B cell (primary cell): ENCODE data around the gene ACOX3. TPM values are rescaled to one million over a fixed set of nuclear protein-coding genes. Genes with fewer than 3 reads are reported as not detected.

ENCODE experiments used
- ATAC-seq: fragments of 200-7000 bp; cut with Tn5 transposase; one replicate; pipeline ENCODE4 v1.10.0; 2021; ENCODE audit warnings: low read depth, mild to moderate bottlenecking, moderate number of reproducible peaks, moderate library complexity
- CTCF ChIA-PET: fragments of 350-600 bp; sonication (Branson Sonifier 250); formaldehyde crosslinking; loops from one replicate; lab custom pipeline; 2021; ENCODE audit warnings: antibody characterized with exemption, inconsistent platforms; lab: Charles Lee
- POLR2A ChIA-PET: fragments of 350-600 bp; sonication (Branson Sonifier 250); formaldehyde crosslinking; loops from one replicate; lab custom pipeline; 2021; ENCODE audit warnings: antibody characterized with exemption; lab: Charles Lee
- DNase-seq: peaks from one replicate; pipeline ENCODE4 v3.0.0; 2013
- H2AFZ ChIP-seq: 2 replicates; pipeline ENCODE4 v1.6.1; 2012; ENCODE audit warnings: mild to moderate bottlenecking, low read depth, low read length; ENCODE audit not compliant: insufficient read depth, poor library complexity, severe bottlenecking
- H3K27ac ChIP-seq, 2 donors: 1 replicate in 1 of 2; 2 replicates in 1 of 2; pipeline ENCODE4 v1.5.1; 2012 to 2013; ENCODE audit warnings: low read length in 2 of 2, mild to moderate bottlenecking in 2 of 2, moderate library complexity in 1 of 2
- H3K27me3 ChIP-seq, 4 experiments: fragments of 200-600 bp in 1 of 4; sonication (generic) in 1 of 4; replicated peaks in 1 of 4; 1 replicate in 2 of 4; 2 replicates in 2 of 4; pipeline versions ENCODE4 v1.6.1 to v1.7.0; 2013 to 2016; ENCODE audit warnings: low read length in 3 of 4, mild to moderate bottlenecking in 2 of 4, mixed read lengths in 1 of 4, moderate library complexity in 1 of 4; ENCODE audit not compliant: insufficient read depth in 4 of 4, control insufficient read depth in 3 of 4; ENCODE audit errors: control extremely low read depth in 1 of 4
- H3K36me3 ChIP-seq, 2 experiments: replicated peaks in 1 of 2; 1 replicate in 1 of 2; 2 replicates in 1 of 2; pipeline versions ENCODE4 v1.6.1 to v1.7.1; 2013; ENCODE audit warnings: low read length in 1 of 2; ENCODE audit not compliant: insufficient read depth in 2 of 2, control insufficient read depth in 1 of 2; ENCODE audit errors: control extremely low read depth in 1 of 2, extremely low read depth in 1 of 2
- H3K4me1 ChIP-seq, 2 donors: fragments of 200-600 bp in 1 of 2; sonication (generic) in 1 of 2; 1 replicate in 1 of 2; 2 replicates in 1 of 2; pipeline versions ENCODE4 v1.5.1 to v1.6.1; 2013 to 2017; ENCODE audit warnings: low read length in 2 of 2; ENCODE audit not compliant: control insufficient read depth in 2 of 2, insufficient read depth in 2 of 2
- H3K4me2 ChIP-seq: replicated peaks from 2 replicates; pipeline ENCODE3; 2012; ENCODE audit warnings: mild to moderate bottlenecking, low read depth, low read length; ENCODE audit not compliant: poor library complexity, severe bottlenecking
- H3K4me3 ChIP-seq, 5 experiments: fragments of 200-600 bp in 1 of 5; sonication (generic) in 1 of 5; 1 replicate in 3 of 5; 2 replicates in 2 of 5; pipeline versions ENCODE4 v1.5.1 to v1.7.0; 2011 to 2016; ENCODE audit warnings: low read length in 4 of 5, mild to moderate bottlenecking in 4 of 5, low read depth in 2 of 5, control low read depth in 1 of 5, moderate library complexity in 1 of 5; ENCODE audit not compliant: insufficient read depth in 1 of 5; ENCODE audit errors: control extremely low read depth in 1 of 5, extremely low read depth in 1 of 5
- H3K79me2 ChIP-seq: fragments of 200-600 bp; sonication (generic); one replicate; pipeline ENCODE4 v1.6.0; 2016; ENCODE audit warnings: low read length; ENCODE audit not compliant: control insufficient read depth, insufficient read depth
- H3K9ac ChIP-seq: fragments of 200-600 bp; sonication (generic); 2 replicates; pipeline ENCODE4 v1.6.1; 2017; ENCODE audit warnings: mild to moderate bottlenecking, low read length, moderate library complexity
- H3K9me3 ChIP-seq, 3 donors: one replicate each; pipeline versions ENCODE4 v1.6.1 to v1.7.1; 2013; ENCODE audit warnings: low read length in 2 of 3; ENCODE audit not compliant: control insufficient read depth in 2 of 3, insufficient read depth in 1 of 3; ENCODE audit errors: control extremely low read depth in 1 of 3
- H4K20me1 ChIP-seq: 2 replicates; pipeline ENCODE4 v1.6.0; 2012; ENCODE audit warnings: mild to moderate bottlenecking, low read length; ENCODE audit not compliant: insufficient read depth, control insufficient read depth, poor library complexity, severe bottlenecking
- H3K27ac Mint-ChIP-seq: one replicate; pipeline ENCODE4 v1.8.0; 2021; ENCODE audit warnings: mixed read lengths
- H3K27me3 Mint-ChIP-seq: one replicate; pipeline ENCODE4 v1.8.0; 2021; ENCODE audit warnings: mixed read lengths
- H3K4me1 Mint-ChIP-seq: one replicate; pipeline ENCODE4 v1.8.0; 2021; ENCODE audit warnings: mixed read lengths
- H3K4me3 Mint-ChIP-seq: one replicate; pipeline ENCODE4 v1.8.0; 2021; ENCODE audit warnings: mixed read lengths
- H3K9me3 Mint-ChIP-seq: one replicate; pipeline ENCODE4 v1.8.0; 2022; ENCODE audit warnings: mixed read lengths; ENCODE audit not compliant: insufficient read depth
- CTCF ChIP-seq: fragments of 200-600 bp; IDR thresholded peaks from one replicate; pipeline ENCODE4 v1.8.0; 2022; ENCODE audit warnings: antibody characterized with exemption, mild to moderate bottlenecking
- EZH2 ChIP-seq: IDR thresholded peaks from 2 replicates; pipeline ENCODE4 v1.6.1; 2012; ENCODE audit warnings: borderline replicate concordance, low read depth, mild to moderate bottlenecking, moderate library complexity, low read length; ENCODE audit not compliant: insufficient read depth, poor library complexity, severe bottlenecking
- WGBS: methylation state at CpG from one replicate; pipeline ENCODE4 v1.1.5; 2013; ENCODE audit warnings: missing lambda C conversion rate; ENCODE audit not compliant: insufficient coverage; 5-methylcytosine and 5-hydroxymethylcytosine counted together
- intact Hi-C: fragments of 100-400 bp; cut with micrococcal nuclease; formaldehyde crosslinking; loops from one replicate; pipeline ENCODE4 v1.10.0; 2022
- polyA plus RNA-seq: library from polyadenylated mRNA; depleted of rRNA; stranded (reverse); fragments of >200 nt; gene quantifications from 2 replicates; pipeline ENCODE4 v1.2.3, GENCODE V29; 2012
- total RNA-seq, 2 donors: library from RNA; stranded (reverse); fragments of 120-200 nt in 1 of 2; gene quantifications; 1 replicate in 1 of 2; 2 replicates in 1 of 2; pipeline versions ENCODE4 v1.2.3 to v1.2.4, GENCODE V29; 2013 to 2022

ACOX3 gene
- total and polyA plus RNA-seq, 2 donors (not counting 1 experiment from before 2014, with no cell fraction given) = 4.6 to 23.1 TPM

- POLR2A ChIA-PET = no interaction called here
- no peaks in the 10 kb centered on the region for H3K36me3 ChIP-seq
- Mint-ChIP-seq H3K27me3 (no peaks in the 10 kb centered on the region), H3K4me1 (no peaks in the 10 kb centered on the region), H3K27ac (no peak overlapping the region), H3K9me3 (peaks cover 9% of the 10 kb centered on the region), H3K4me3 (no peak overlapping the region)
- H3K4me2 ChIP-seq = no peak overlapping the region
- no peak overlapping the region for H3K9ac ChIP-seq
- peaks cover 0 to 41% (median 11%) of the 10 kb centered on the region in 3 donors for H3K9me3 ChIP-seq
- CTCF ChIA-PET = no interaction called here
- intact Hi-C loops = no loop called here
- H3K4me1 ChIP-seq = no peaks in the 10 kb centered on the region
- WGBS = 69% methylated on average over 8 of the region's 8 CpGs
- no peak overlapping the region for H3K27ac ChIP-seq
- H3K4me3 ChIP-seq = no peak overlapping the region
- no peak overlapping the region for H2AFZ ChIP-seq
- no peak for DNase-seq
- TF ChIP-seq EZH2 (no peak), CTCF (no peak)
- H4K20me1 ChIP-seq = no peaks in the 10 kb centered on the region
- ATAC-seq = no peak
- H3K27me3 ChIP-seq = no peaks in the 10 kb centered on the region
- H3K79me2 ChIP-seq = no peaks in the 10 kb centered on the region
Measured at GRCh38 chr4:8332891-8333331, 107.6 kb downstream of the ACOX3 start.

- TF ChIP-seq CTCF (no peak), EZH2 (no peak)
- Histone ChIP-seq H3K4me2 (no peak overlapping the region), H3K4me3 (no peak overlapping the region), H4K20me1 (no peaks in the 10 kb centered on the region), H3K9ac (no peak overlapping the region), H3K27ac (no peak overlapping the region), H2AFZ (no peak overlapping the region), H3K79me2 (no peaks in the 10 kb centered on the region), H3K36me3 (no peaks in the 10 kb centered on the region), H3K4me1 (no peaks in the 10 kb centered on the region), H3K27me3 (no peaks in the 10 kb centered on the region), H3K9me3 (peaks cover 0 to 41% (median 11%) of the 10 kb centered on the region in 3 donors)
- intact Hi-C loops = no loop called here
- no peak overlapping the region for H3K27ac Mint-ChIP-seq
- no peak overlapping the region for H3K4me3 Mint-ChIP-seq
- ChIA-PET POLR2A (no interaction called here), CTCF (no interaction called here)
- H3K9me3 Mint-ChIP-seq = peaks cover 9% of the 10 kb centered on the region
- no peak for DNase-seq
- no peaks in the 10 kb centered on the region for H3K4me1 Mint-ChIP-seq
- no peaks in the 10 kb centered on the region for H3K27me3 Mint-ChIP-seq
- WGBS = 94% methylated on average over 7 of the region's 12 CpGs
- no peak for ATAC-seq
Measured at GRCh38 chr4:8332038-8332857, 108.3 kb downstream of the ACOX3 start.
